Measurements from ENCODE around the gene ZNF440.
A peak's percentile ranks its signal among the peaks of the same experiment; 100 is the strongest.

Gene ZNF440

GRCh38 chr19:11798391-11799330, 15.4 kb upstream of the ZNF440 start, which contains the start of gene ZNF491:
Gene ZNF491, plus strand, starts transcription at chr19:11798523. Its CDS starts 7,431 bp downstream, at chr19:11805954.
- no peaks in the 10 kb centered on the region for H3K36me3 ChIP-seq (ENCODE audit: insufficient read depth, low read length)
- H4K20me1 ChIP-seq (ENCODE audit: insufficient read depth, low read length, poor library complexity, severe bottlenecking) = no peaks in the 10 kb centered on the region
- H3K4me1 ChIP-seq (ENCODE audit: insufficient read depth, low read length, poor library complexity, severe bottlenecking) = peaks cover 12% of the 10 kb centered on the region
- peak within 1 kb of the TSS; percentile 70 for H3K9ac ChIP-seq (ENCODE audit: low read depth, low read length, poor library complexity, severe bottlenecking)
- H3K9me3 ChIP-seq (ENCODE audit: insufficient read depth, low read depth, low read length) = no peaks in the 10 kb centered on the region
- H3K4me3 ChIP-seq (ENCODE audit: low read length, poor library complexity, severe bottlenecking) = peak within 1 kb of the TSS; percentile 75
- peak within 1 kb of the TSS; percentile 77 for H3K4me2 ChIP-seq (ENCODE audit: low read depth, low read length, poor library complexity, severe bottlenecking)
- no peaks in the 10 kb centered on the region for H3K79me2 ChIP-seq (ENCODE audit: insufficient read depth, low read length)
- H3K27me3 ChIP-seq (ENCODE audit: insufficient read depth, low read length, poor library complexity, severe bottlenecking) = no peaks in the 10 kb centered on the region
- H2AFZ ChIP-seq (ENCODE audit: low read length) = peak within 1 kb of the TSS; percentile 85
- no peaks in the 10 kb centered on the region for H3K9me2 ChIP-seq (replicated peaks; ENCODE audit: low read depth, low read length)
- no peaks in the 10 kb centered on the region for H3F3A ChIP-seq (ENCODE audit: low read depth)
- TF ChIP-seq CTCF (conservative IDR thresholded peaks at IDR 0.05; ENCODE audit: low read length) (peak; percentile 39), EZH2phosphoT487 (IDR thresholded peaks at IDR 0.05; ENCODE audit: borderline replicate concordance) (no peak)

GRCh38 chr19:11806354-11807098, 7.5 kb upstream of the ZNF440 start:
- Histone ChIP-seq H3K4me2 (ENCODE audit: low read depth, low read length, poor library complexity, severe bottlenecking) (no peak overlapping the region), H4K20me1 (ENCODE audit: insufficient read depth, low read length, poor library complexity, severe bottlenecking) (no peaks in the 10 kb centered on the region), H3K4me3 (ENCODE audit: low read length, poor library complexity, severe bottlenecking) (no peak overlapping the region), H3K9me2 (replicated peaks; ENCODE audit: low read depth, low read length) (no peaks in the 10 kb centered on the region), H3K27me3 (ENCODE audit: insufficient read depth, low read length, poor library complexity, severe bottlenecking) (no peaks in the 10 kb centered on the region), H2AFZ (ENCODE audit: low read length) (no peak overlapping the region), H3K36me3 (ENCODE audit: insufficient read depth, low read length) (no peaks in the 10 kb centered on the region), H3K9me3 (ENCODE audit: insufficient read depth, low read depth, low read length) (peaks cover 25% of the 10 kb centered on the region), H3K4me1 (ENCODE audit: insufficient read depth, low read length, poor library complexity, severe bottlenecking) (no peaks in the 10 kb centered on the region), H3K9ac (ENCODE audit: low read depth, low read length, poor library complexity, severe bottlenecking) (no peak overlapping the region), H3F3A (ENCODE audit: low read depth) (no peaks in the 10 kb centered on the region), H3K79me2 (ENCODE audit: insufficient read depth, low read length) (no peaks in the 10 kb centered on the region)
- no peak for TF ChIP-seq CTCF (conservative IDR thresholded peaks at IDR 0.05; ENCODE audit: low read length)
- no peak for TF ChIP-seq EZH2phosphoT487 (IDR thresholded peaks at IDR 0.05; ENCODE audit: borderline replicate concordance)

GRCh38 chr19:11807099-11807380, 7.0 kb upstream of the ZNF440 start:
- no peaks in the 10 kb centered on the region for H3F3A ChIP-seq (ENCODE audit: low read depth)
- no peaks in the 10 kb centered on the region for H3K79me2 ChIP-seq (ENCODE audit: insufficient read depth, low read length)
- H3K27me3 ChIP-seq (ENCODE audit: insufficient read depth, low read length, poor library complexity, severe bottlenecking) = no peaks in the 10 kb centered on the region
- H3K4me3 ChIP-seq (ENCODE audit: low read length, poor library complexity, severe bottlenecking) = no peak overlapping the region
- no peak overlapping the region for H3K4me2 ChIP-seq (ENCODE audit: low read depth, low read length, poor library complexity, severe bottlenecking)
- H3K9me2 ChIP-seq (replicated peaks; ENCODE audit: low read depth, low read length) = no peaks in the 10 kb centered on the region
- H3K36me3 ChIP-seq (ENCODE audit: insufficient read depth, low read length) = no peaks in the 10 kb centered on the region
- no peaks in the 10 kb centered on the region for H3K4me1 ChIP-seq (ENCODE audit: insufficient read depth, low read length, poor library complexity, severe bottlenecking)
- no peak for TF ChIP-seq EZH2phosphoT487 (IDR thresholded peaks at IDR 0.05; ENCODE audit: borderline replicate concordance)
- no peak for TF ChIP-seq CTCF (conservative IDR thresholded peaks at IDR 0.05; ENCODE audit: low read length)
- H3K9me3 ChIP-seq (ENCODE audit: insufficient read depth, low read depth, low read length) = peaks cover 25% of the 10 kb centered on the region
- no peak overlapping the region for H2AFZ ChIP-seq (ENCODE audit: low read length)
- H4K20me1 ChIP-seq (ENCODE audit: insufficient read depth, low read length, poor library complexity, severe bottlenecking) = no peaks in the 10 kb centered on the region
- H3K9ac ChIP-seq (ENCODE audit: low read depth, low read length, poor library complexity, severe bottlenecking) = no peak overlapping the region
